Measurements from ENCODE around the gene ITGB3BP. TPM values are rescaled to one million over a fixed set of nuclear protein-coding genes. Genes with fewer than 3 reads are reported as not detected.

The ITGB3BP gene
- total RNA-seq, 4 donors from 2014 or later, result 15.0 to 19.6 (median 19.5) TPM

- TF ChIP-seq CTCF (IDR thresholded peaks at IDR 0.05) (no peak), POLR2A (IDR thresholded peaks at IDR 0.05) (no peak)
- Histone ChIP-seq H3K27me3 (no peaks in the 10 kb centered on the region), H3K4me1 (no peaks in the 10 kb centered on the region), H3K4me3 (replicated peaks in 1 of 3) (no peak overlapping the region), H3K27ac (no peak overlapping the region), H3K9me3 (no peaks in the 10 kb centered on the region), H3K36me3 (no peaks in the 10 kb centered on the region)
- DNase-seq, result no peak
- intact Hi-C loops (cut with DNase I), result no loop called here
Measured at GRCh38 chr1:63512584-63512983, 10.4 kb downstream of the ITGB3BP start.

GRCh38 chr1:63509718-63510117 lies 13.3 kb downstream of the ITGB3BP start:
- TF ChIP-seq POLR2A (IDR thresholded peaks at IDR 0.05), result no peak
- TF ChIP-seq CTCF (IDR thresholded peaks at IDR 0.05), result no peak
- Histone ChIP-seq H3K4me3 (replicated peaks in 1 of 3) (no peak overlapping the region), H3K9me3 (no peaks in the 10 kb centered on the region), H3K27me3 (no peaks in the 10 kb centered on the region), H3K4me1 (no peaks in the 10 kb centered on the region), H3K27ac (no peak overlapping the region), H3K36me3 (no peaks in the 10 kb centered on the region)
- 87 to 88% methylated on average over 10 of the region's 10 CpGs for WGBS, 2 donors
- no peak for DNase-seq
- intact Hi-C loops (cut with DNase I), result no loop called here

- no peaks in the 10 kb centered on the region for H3K9me3 ChIP-seq
- no peaks in the 10 kb centered on the region for H3K27me3 ChIP-seq
- intact Hi-C loops (cut with DNase I), result no loop called here
- no peaks in the 10 kb centered on the region for H3K4me1 ChIP-seq
- DNase-seq, result no peak
- no peak overlapping the region for H3K27ac ChIP-seq
- no peak overlapping the region for H3K4me3 ChIP-seq (replicated peaks in 1 of 3)
- no peaks in the 10 kb centered on the region for H3K36me3 ChIP-seq
- TF ChIP-seq POLR2A (IDR thresholded peaks at IDR 0.05) (no peak), CTCF (IDR thresholded peaks at IDR 0.05) (no peak)
Measured at GRCh38 chr1:63506782-63507181, 16.2 kb downstream of the ITGB3BP start.

GRCh38 chr1:63501256-63501655 lies 21.8 kb downstream of the ITGB3BP start:
- no peaks in the 10 kb centered on the region for H3K36me3 ChIP-seq
- 96 to 98% methylated on average over 3 of the region's 3 CpGs for WGBS, 2 donors
- no peak for TF ChIP-seq POLR2A (IDR thresholded peaks at IDR 0.05)

GRCh38 chr1:63498106-63498505 lies 24.9 kb downstream of the ITGB3BP start:
- H3K36me3 ChIP-seq, result no peaks in the 10 kb centered on the region
- WGBS, 2 donors, result 95 to 98% methylated on average over 1 of the region's 1 CpG
- TF ChIP-seq POLR2A (IDR thresholded peaks at IDR 0.05) (no peak), CTCF (IDR thresholded peaks at IDR 0.05) (no peak)

More at GRCh38 chr1:63501256-63501655, 21.8 kb downstream of the ITGB3BP start:
- H3K9me3 ChIP-seq, result no peaks in the 10 kb centered on the region
- H3K27me3 ChIP-seq, result no peaks in the 10 kb centered on the region
- no peak for DNase-seq
- H3K4me3 ChIP-seq (replicated peaks in 1 of 3), result no peak overlapping the region
- intact Hi-C loops (cut with DNase I), result no loop called here
- no peaks in the 10 kb centered on the region for H3K4me1 ChIP-seq
- no peak overlapping the region for H3K27ac ChIP-seq

GRCh38 chr1:63497577-63497976 lies 25.4 kb downstream of the ITGB3BP start:
- no peak for DNase-seq
- no peaks in the 10 kb centered on the region for H3K9me3 ChIP-seq
- H3K27ac ChIP-seq, result no peak overlapping the region
- H3K36me3 ChIP-seq, result no peaks in the 10 kb centered on the region
- H3K27me3 ChIP-seq, result no peaks in the 10 kb centered on the region
- no peaks in the 10 kb centered on the region for H3K4me1 ChIP-seq
- H3K4me3 ChIP-seq (replicated peaks in 1 of 3), result no peak overlapping the region
- intact Hi-C loops (cut with DNase I), result no loop called here
- WGBS, 2 donors, result 92 to 97% methylated on average over 2 of the region's 2 CpGs
- TF ChIP-seq POLR2A (IDR thresholded peaks at IDR 0.05) (no peak), CTCF (IDR thresholded peaks at IDR 0.05) (no peak)

More at GRCh38 chr1:63498106-63498505, 24.9 kb downstream of the ITGB3BP start:
- no peak for DNase-seq
- no peak overlapping the region for H3K27ac ChIP-seq
- no peaks in the 10 kb centered on the region for H3K27me3 ChIP-seq
- no peak overlapping the region for H3K4me3 ChIP-seq (replicated peaks in 1 of 3)
- H3K4me1 ChIP-seq, result no peaks in the 10 kb centered on the region
- no peaks in the 10 kb centered on the region for H3K9me3 ChIP-seq
- intact Hi-C loops (cut with DNase I), result no loop called here
